Measurements from ENCODE around the gene LIF. TPM values are rescaled to one million over a fixed set of nuclear protein-coding genes. Genes with fewer than 3 reads are reported as not detected.

LIF gene
- total and polyA plus RNA-seq, 2 experiments from 2014 or later, result 1.4 to 1.9 TPM

DNA sequence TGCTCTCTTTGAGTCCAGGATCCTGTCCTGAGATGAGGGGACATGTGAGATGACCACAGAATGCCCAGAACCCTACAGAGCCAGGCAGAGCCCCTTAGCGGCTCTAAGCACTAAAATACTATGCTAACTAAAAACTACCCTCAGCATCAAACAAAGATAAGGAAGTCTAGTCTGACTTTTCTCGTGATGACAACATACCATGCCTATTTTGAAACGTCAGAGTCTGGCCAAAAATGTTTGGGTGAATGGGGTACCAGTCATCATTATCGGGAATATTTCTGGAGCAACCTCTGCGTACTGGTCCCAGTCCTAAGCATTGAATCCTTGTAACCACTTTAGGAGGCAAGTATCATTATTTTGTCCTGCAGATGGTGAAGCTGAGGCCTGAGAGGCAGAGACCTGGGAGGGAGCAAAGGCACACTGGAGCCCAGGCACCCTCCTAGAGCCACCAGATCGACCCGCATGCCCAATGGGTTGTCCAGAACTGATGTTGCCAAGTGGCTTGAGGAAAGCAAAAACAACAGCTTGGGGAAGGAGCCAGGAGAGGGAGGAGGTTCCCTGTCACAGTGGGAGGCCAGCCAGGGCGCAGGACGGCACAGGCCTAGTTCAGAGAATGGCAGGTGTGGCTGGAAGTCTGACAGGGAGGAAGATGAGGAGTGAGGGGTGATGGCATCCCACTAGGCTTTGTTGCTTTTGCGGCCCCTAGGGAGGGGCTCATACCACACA, 27.3 kb upstream of the LIF start:
- H3K9me3 ChIP-seq (ENCODE audit: low read depth), result no peaks in the 10 kb centered on the region
- H3K4me1 ChIP-seq (ENCODE audit: insufficient read depth), result peaks cover 16% of the 10 kb centered on the region
- H3K4me3 ChIP-seq, result no peak overlapping the region
- H3K36me3 ChIP-seq (ENCODE audit: low read depth), result no peaks in the 10 kb centered on the region
- 65 to 69% methylated on average over 10 of the region's 10 CpGs for WGBS, 2 experiments (ENCODE audit: low coverage in 1 of 2, low lambda C conversion rate in 2 of 2, missing lambda C conversion rate in 2 of 2)
- H3K27me3 ChIP-seq (replicated peaks; ENCODE audit: insufficient read depth), result no peaks in the 10 kb centered on the region
- peaks cover 19% of the 10 kb centered on the region for H3F3A ChIP-seq (ENCODE audit: insufficient read depth)
- no peaks in the 10 kb centered on the region for H4K20me1 ChIP-seq (ENCODE audit: insufficient read depth)
- H3K9me2 ChIP-seq (ENCODE audit: insufficient read depth), result no peaks in the 10 kb centered on the region
- in situ Hi-C loops (cut with MboI), result no loop called here
- no peak overlapping the region for H2AFZ ChIP-seq
- no peak overlapping the region for H3K9ac ChIP-seq
- H3K4me2 ChIP-seq (ENCODE audit: unreplicated experiment), result no peak overlapping the region
- no peak for DNase-seq
- H3K79me2 ChIP-seq (ENCODE audit: insufficient read depth), result no peaks in the 10 kb centered on the region
- TF ChIP-seq EZH2 (IDR thresholded peaks at IDR 0.05; ENCODE audit: insufficient read depth, poor library complexity, severe bottlenecking), result no peak
- TF ChIP-seq EZH2phosphoT487 (IDR thresholded peaks at IDR 0.05; ENCODE audit: insufficient read depth, low read depth), result no peak
- H3K27ac ChIP-seq, result no peak overlapping the region

DNA sequence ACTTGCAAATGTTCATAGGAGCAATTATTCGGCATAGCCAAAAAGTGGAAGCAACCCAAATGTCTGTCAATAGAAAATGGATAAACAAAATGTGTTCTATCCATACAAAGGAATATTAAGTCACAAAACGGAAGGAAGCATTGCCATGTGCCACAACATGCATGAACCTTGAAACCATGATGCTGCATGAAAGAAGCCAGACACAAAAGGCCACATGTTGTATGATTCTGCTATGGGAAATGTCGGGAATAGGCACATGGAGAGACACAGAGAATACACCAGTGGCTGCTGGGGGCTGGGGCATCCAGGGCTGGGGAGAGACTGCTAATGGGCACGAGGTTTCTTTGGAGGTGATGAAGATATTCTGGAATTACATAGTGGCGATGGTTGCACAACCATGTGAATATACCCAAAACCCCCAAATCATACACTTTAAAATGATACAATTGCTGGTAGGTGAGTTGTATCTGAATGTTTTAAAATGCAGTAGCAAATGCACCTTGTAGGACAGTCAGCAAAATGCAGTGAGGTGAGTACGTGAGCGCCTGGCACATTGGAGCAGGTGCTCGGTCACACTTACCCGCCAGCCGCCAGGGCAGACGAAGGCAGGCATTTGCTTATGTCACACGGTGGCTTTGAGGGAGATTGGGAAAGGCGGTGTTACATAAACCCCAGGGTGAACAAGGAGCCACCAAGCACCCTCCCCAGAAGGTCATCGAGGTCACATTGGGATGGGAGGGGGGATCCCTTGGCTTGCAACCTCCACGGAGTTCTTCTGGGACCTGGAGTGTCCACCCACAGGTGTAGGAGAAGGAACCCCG, 26.4 kb upstream of the LIF start:
- no peak for DNase-seq
- H3K79me2 ChIP-seq (ENCODE audit: insufficient read depth), result no peaks in the 10 kb centered on the region
- H3K4me2 ChIP-seq (ENCODE audit: unreplicated experiment), result no peak overlapping the region
- H3K36me3 ChIP-seq (ENCODE audit: low read depth), result no peaks in the 10 kb centered on the region
- H3K9me2 ChIP-seq (ENCODE audit: insufficient read depth), result no peaks in the 10 kb centered on the region
- in situ Hi-C loops (cut with MboI), result no loop called here
- H3K4me1 ChIP-seq (ENCODE audit: insufficient read depth), result peaks cover 7% of the 10 kb centered on the region
- no peak overlapping the region for H3K4me3 ChIP-seq
- no peaks in the 10 kb centered on the region for H4K20me1 ChIP-seq (ENCODE audit: insufficient read depth)
- H3K27me3 ChIP-seq (replicated peaks; ENCODE audit: insufficient read depth), result no peaks in the 10 kb centered on the region
- TF ChIP-seq EZH2phosphoT487 (IDR thresholded peaks at IDR 0.05; ENCODE audit: insufficient read depth, low read depth), result no peak
- TF ChIP-seq EZH2 (IDR thresholded peaks at IDR 0.05; ENCODE audit: insufficient read depth, poor library complexity, severe bottlenecking), result no peak
- H3F3A ChIP-seq (ENCODE audit: insufficient read depth), result peaks cover 10% of the 10 kb centered on the region; the same call in 1 of the 2 replicates
- H3K9me3 ChIP-seq (ENCODE audit: low read depth), result no peaks in the 10 kb centered on the region
- WGBS, 2 experiments (ENCODE audit: low coverage in 1 of 2, low lambda C conversion rate in 2 of 2, missing lambda C conversion rate in 2 of 2), result 79 to 81% methylated on average over 16 of the region's 16 CpGs
- no peak overlapping the region for H3K27ac ChIP-seq
- no peak overlapping the region for H2AFZ ChIP-seq
- H3K9ac ChIP-seq, result no peak overlapping the region

DNA sequence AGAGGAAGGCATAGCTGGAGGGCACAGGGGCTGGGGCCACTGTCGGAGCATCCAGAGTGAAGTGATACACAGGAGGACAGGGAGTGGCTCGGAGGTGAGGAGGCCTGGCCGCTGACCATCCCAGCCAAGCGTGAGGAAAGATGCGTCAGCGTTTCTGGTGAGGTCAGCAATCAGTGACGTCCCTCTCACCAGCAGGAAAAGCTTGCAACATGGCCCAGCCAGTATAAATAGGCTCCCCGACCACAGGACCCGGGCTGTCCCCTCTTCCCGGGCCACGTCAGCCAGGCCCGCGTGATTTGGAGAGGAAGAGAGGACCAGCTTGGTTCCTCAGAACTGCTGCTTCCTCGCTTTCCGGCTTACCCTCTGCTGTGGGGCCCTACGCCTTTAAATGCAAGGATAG, 24.3 kb upstream of the LIF start:
- no peak for TF ChIP-seq EZH2phosphoT487 (IDR thresholded peaks at IDR 0.05; ENCODE audit: insufficient read depth, low read depth)
- no peak for TF ChIP-seq EZH2 (IDR thresholded peaks at IDR 0.05; ENCODE audit: insufficient read depth, poor library complexity, severe bottlenecking)
- H3K9me2 ChIP-seq (ENCODE audit: insufficient read depth), result no peaks in the 10 kb centered on the region

DNA sequence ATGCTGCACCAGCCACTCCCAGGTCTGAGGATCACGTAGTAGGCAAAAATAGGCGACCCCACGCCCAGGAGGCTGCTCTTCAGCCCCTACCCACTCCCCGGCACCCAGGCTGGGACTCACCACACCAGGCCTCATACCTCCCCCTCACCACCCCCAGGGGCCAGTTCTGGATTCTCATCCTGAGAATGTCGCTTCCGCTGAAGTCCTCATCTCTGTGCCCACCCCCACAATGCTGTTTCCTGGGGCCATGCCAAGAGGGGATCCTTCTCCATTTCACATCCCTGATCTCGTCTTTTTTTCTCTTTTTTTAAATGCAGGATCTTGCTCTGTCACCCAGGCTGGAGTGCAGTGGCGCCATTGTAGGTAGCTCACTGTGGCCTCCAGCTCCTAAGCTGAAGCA, 21.8 kb upstream of the LIF start:
- Histone ChIP-seq H3K36me3 (ENCODE audit: low read depth) (no peaks in the 10 kb centered on the region), H3K9me2 (ENCODE audit: insufficient read depth) (no peaks in the 10 kb centered on the region), H3K79me2 (ENCODE audit: insufficient read depth) (no peaks in the 10 kb centered on the region), H3K9me3 (ENCODE audit: low read depth) (no peaks in the 10 kb centered on the region), H3F3A (ENCODE audit: insufficient read depth) (no peaks in the 10 kb centered on the region), H2AFZ (no peak overlapping the region), H3K4me1 (ENCODE audit: insufficient read depth) (peaks cover 1% of the 10 kb centered on the region; the same call in 1 of the 2 replicates), H4K20me1 (ENCODE audit: insufficient read depth) (no peaks in the 10 kb centered on the region), H3K4me3 (no peak overlapping the region), H3K27ac (no peak overlapping the region), H3K27me3 (replicated peaks; ENCODE audit: insufficient read depth) (no peaks in the 10 kb centered on the region), H3K9ac (no peak overlapping the region), H3K4me2 (ENCODE audit: unreplicated experiment) (no peak overlapping the region)
- 85 to 89% methylated on average over 8 of the region's 8 CpGs for WGBS, 2 experiments (ENCODE audit: low coverage in 1 of 2, low lambda C conversion rate in 2 of 2, missing lambda C conversion rate in 2 of 2)
- no peak for DNase-seq
- in situ Hi-C loops (cut with MboI), result no loop called here
- TF ChIP-seq EZH2phosphoT487 (IDR thresholded peaks at IDR 0.05; ENCODE audit: insufficient read depth, low read depth), result no peak
- no peak for TF ChIP-seq EZH2 (IDR thresholded peaks at IDR 0.05; ENCODE audit: insufficient read depth, poor library complexity, severe bottlenecking)

More for the DNA sequence above, 24.3 kb upstream of the LIF start:
- H2AFZ ChIP-seq, result no peak overlapping the region
- in situ Hi-C loops (cut with MboI), result no loop called here
- H3K9me3 ChIP-seq (ENCODE audit: low read depth), result no peaks in the 10 kb centered on the region
- H3K4me2 ChIP-seq (ENCODE audit: unreplicated experiment), result no peak overlapping the region
- H4K20me1 ChIP-seq (ENCODE audit: insufficient read depth), result no peaks in the 10 kb centered on the region
- H3K4me1 ChIP-seq (ENCODE audit: insufficient read depth), result no peaks in the 10 kb centered on the region
- no peak overlapping the region for H3K9ac ChIP-seq
- WGBS, 2 experiments (ENCODE audit: low coverage in 1 of 2, low lambda C conversion rate in 2 of 2, missing lambda C conversion rate in 2 of 2), result 94 to 95% methylated on average over 16 of the region's 16 CpGs
- H3K4me3 ChIP-seq, result no peak overlapping the region
- no peak overlapping the region for H3K27ac ChIP-seq
- DNase-seq, result no peak
- no peaks in the 10 kb centered on the region for H3K36me3 ChIP-seq (ENCODE audit: low read depth)
- H3K27me3 ChIP-seq (replicated peaks; ENCODE audit: insufficient read depth), result no peaks in the 10 kb centered on the region
- H3K79me2 ChIP-seq (ENCODE audit: insufficient read depth), result no peaks in the 10 kb centered on the region
- no peaks in the 10 kb centered on the region for H3F3A ChIP-seq (ENCODE audit: insufficient read depth)

Data from GM23248 (cell line).